Measurements from ENCODE around the gene ENO2.

The ENO2 gene

GRCh38 chr12:6915789-6916285 is 1.5 kb downstream of the ENO2 start:
- DNase-seq = no peak

DNA sequence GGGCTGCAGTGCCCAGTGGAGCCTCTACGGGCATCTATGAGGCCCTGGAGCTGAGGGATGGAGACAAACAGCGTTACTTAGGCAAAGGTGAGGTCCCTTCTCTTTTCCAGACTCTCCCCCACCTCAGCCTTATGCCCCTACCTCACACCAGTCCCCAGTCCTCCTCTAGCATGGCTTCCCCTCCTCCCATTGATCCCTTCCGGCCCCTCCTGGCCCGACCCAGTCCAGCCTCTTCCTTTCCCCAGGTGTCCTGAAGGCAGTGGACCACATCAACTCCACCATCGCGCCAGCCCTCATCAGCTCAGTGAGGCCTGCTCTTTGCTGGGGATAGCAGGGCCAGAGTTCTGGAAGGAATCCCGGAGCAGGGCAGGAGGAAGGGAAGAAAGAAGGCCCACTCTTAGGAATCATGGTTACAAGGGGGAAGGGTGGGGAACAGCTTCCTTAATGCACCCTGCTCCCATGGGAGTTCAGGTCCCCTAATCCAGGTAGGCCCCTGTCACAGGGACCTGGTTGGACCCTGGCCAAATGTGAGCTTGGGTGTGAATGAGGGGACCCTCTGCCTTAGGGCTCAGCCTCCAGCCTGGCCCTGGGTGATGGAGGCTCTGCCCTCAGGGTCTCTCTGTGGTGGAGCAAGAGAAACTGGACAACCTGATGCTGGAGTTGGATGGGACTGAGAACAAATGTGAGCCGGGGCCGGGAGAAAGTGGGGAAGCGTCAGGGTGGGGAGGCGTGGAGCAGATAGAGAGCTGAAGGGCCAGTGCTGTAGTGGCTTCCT is 2.2 kb downstream of the ENO2 start:
- DNase-seq = no peak

DNA sequence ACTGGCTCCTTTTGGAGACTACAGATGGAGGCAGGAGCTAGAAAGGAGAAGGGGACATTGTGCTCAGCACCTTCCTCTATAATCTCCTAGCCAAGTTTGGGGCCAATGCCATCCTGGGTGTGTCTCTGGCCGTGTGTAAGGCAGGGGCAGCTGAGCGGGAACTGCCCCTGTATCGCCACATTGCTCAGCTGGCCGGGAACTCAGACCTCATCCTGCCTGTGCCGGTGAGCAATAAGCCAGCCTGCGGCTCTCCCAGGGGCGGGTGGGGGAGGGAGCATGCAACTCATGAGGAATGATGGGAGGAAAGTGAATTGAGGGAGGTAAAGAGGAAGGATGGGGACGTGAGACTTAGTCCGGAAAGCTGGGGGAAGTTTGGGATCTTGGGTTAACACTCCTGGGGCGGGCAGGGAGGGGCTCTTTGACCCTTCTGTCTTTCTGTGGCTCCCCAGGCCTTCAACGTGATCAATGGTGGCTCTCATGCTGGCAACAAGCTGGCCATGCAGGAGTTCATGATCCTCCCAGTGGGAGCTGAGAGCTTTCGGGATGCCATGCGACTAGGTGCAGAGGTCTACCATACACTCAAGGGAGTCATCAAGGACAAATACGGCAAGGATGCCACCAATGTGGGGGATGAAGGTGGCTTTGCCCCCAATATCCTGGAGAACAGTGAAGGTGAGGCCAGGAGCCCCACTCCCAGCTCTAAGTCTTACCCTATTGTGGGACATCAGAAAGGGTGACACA is 3.3 kb downstream of the ENO2 start:
- DNase-seq = no peak

- DNase-seq = no peak
Observed at GRCh38 chr12:6919588-6919987, 5.2 kb downstream of the ENO2 start.

- no peak for DNase-seq
Observed at GRCh38 chr12:6921539-6921938, 7.2 kb downstream of the ENO2 start.

GRCh38 chr12:6921996-6922946 is 7.9 kb downstream of the ENO2 start:
- no peak for DNase-seq

- DNase-seq = no peak
Observed at GRCh38 chr12:6923003-6923732, 8.8 kb downstream of the ENO2 start.

- DNase-seq = no peak
Observed at GRCh38 chr12:6923851-6924250, 9.5 kb downstream of the ENO2 start.

GRCh38 chr12:6925239-6925539 is 10.8 kb downstream of the ENO2 start:
- DNase-seq = no peak

DNA sequence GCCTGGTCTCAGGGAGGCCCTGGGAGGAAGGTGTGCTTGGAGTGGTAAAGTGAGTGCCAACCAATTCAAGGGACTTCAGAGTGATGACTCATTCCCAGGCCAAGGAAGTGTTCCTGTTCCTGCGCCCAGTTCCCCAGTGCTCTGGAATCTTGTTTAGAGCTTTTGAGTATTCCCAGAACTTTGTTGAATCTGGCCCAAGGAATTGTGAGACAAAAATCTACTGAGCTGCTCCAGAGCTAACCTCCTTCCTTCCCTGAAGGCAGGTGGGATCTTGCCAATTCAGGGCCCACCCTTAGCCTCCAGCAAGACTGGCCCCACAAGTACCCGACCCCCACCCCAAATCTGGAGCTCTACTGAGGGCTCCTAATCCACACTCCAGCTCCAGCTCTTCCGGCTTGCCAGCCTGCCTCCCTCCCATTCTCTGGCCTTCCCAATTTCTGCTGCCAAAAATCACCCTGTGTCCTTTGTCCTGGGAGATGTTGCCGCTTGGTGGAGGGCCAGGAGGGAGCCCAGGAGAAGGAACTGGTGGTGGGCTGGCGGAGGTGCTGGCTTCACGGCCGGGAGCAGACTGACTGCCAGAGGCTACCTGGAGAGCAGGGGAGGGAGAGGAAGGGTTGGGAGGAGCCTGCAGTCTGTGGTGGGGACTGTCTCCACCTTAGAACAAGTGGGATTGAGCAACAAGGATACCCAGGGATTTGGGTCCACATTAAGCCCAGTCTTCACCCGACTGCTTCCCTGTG is 11.3 kb downstream of the ENO2 start:
- DNase-seq = no peak

DNA sequence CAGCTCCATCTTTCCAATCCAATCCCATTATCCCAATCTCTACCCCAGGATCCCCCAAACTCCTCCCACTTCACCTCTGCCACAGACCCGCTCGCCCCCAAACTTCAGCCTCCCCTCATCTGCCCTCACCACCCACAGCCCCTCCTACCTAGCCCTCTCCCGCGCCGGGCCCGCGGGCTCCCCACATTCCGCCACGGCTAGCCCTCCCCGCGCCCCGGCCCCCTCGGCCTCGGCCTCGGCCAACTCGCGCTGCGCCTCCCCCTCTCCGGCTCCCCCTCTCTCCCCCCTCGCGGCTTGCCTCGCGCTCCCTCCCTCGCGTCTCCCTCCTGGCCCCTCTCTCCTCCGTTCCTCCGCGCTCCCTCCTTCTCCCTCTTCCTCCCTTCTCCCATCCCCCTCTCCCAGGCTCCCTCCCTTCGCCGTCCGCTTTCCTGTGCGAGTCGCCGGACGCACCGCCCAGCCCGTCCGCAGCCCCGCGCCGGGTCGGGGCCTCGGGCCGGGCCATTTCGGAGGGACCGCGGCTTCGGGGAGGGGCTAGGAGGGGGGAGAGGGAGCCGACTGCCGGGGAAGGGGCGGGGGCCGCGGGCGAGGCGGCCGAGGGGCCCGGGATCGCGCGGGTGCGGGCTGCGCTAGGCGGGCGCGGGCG is 13.1 kb downstream of the ENO2 start, which contains the start of gene ATN1:
Gene ATN1, plus strand, starts transcription at position 581 of the 643 bp plus-strand sequence. CDS start 6,043 bp downstream, outside the sequence.
- DNase-seq = peak; percentile 55

GRCh38 chr12:6928022-6928702 is 13.8 kb downstream of the ENO2 start:
- peak; percentile 30 for DNase-seq

GRCh38 chr12:6928703-6929407 is 14.5 kb downstream of the ENO2 start:
- no peak for DNase-seq

- no peak for DNase-seq
Observed at GRCh38 chr12:6929466-6930452, 15.4 kb downstream of the ENO2 start.

DNA sequence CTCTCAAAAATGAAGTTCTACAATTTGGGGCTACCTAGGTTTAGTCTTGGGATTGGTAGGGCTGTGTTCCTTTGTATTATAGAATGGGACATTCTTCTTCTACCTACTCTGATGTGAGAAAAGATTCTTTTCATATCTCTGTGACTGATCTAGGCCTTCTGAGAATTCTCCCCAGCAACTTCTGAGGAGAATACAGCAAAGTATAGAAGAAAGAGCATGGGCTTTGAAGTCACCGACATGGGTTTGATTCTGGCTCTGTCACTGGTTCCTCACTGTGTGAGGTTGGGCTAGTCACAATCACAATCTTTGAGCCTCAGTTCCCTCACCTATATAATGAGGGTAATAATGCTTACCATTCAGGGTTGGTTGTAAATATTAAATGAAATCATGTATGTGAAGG is 18.4 kb downstream of the ENO2 start:
- DNase-seq = peak; percentile 32

DNA sequence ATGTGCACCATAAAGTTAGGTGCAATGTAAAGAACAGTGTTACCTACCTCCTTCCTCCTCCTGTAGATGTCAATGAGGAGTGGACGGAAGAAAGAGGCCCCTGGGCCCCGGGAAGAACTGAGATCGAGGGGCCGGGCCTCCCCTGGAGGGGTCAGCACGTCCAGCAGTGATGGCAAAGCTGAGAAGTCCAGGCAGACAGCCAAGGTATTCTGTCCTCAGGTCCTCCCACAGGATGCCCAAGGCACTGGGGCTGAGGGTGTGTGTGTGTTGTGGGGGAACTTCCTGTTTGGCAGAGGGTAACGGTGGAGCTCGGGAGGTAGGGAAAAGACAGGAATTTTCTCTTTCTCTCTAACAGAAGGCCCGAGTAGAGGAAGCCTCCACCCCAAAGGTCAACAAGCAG is 19.7 kb downstream of the ENO2 start:
- DNase-seq = no peak

GRCh38 chr12:6935371-6936193 is 21.2 kb downstream of the ENO2 start:
- no peak for DNase-seq

DNA sequence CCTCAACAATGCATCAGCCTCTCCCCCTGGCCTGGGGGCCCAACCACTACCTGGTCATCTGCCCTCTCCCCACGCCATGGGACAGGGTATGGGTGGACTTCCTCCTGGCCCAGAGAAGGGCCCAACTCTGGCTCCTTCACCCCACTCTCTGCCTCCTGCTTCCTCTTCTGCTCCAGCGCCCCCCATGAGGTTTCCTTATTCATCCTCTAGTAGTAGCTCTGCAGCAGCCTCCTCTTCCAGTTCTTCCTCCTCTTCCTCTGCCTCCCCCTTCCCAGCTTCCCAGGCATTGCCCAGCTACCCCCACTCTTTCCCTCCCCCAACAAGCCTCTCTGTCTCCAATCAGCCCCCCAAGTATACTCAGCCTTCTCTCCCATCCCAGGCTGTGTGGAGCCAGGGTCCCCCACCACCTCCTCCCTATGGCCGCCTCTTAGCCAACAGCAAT is 21.8 kb downstream of the ENO2 start:
- no peak for DNase-seq
